ENCODE results near the gene ARFIP1.

ARFIP1 gene

DNA sequence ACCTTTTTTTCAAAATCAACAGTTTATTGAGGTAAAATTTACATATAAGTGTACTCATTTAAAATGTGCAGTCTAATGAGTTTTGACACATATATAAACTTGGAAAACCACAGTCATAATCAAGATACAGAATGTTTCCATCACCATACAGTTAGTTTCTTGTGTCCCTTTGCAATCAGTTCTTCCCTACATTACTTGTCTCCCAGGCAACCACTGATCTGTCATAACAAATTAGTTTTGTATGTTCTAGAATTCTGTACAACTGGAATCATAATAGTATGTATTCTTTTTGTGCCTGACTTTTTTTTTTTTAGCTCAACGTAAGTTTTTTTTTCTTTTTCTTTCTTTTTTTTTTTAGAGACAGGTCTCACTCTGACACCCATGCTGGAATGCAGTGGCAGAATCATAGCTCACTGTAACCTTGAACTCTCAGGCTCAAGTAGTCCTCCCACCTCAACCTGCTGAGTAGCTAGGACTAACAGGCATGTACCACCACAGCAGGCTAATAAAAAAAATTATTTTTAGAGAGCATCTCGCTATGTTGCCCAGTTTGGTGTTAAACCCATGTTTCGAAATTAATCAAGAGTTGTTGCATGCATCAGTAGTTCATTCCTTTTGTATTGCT is 26.9 kb downstream of the ARFIP1 start:
- H3K4me3 ChIP-seq (ENCODE audit: low read depth, low read length), result no peak overlapping the region
- TF ChIP-seq, protein P1, sequence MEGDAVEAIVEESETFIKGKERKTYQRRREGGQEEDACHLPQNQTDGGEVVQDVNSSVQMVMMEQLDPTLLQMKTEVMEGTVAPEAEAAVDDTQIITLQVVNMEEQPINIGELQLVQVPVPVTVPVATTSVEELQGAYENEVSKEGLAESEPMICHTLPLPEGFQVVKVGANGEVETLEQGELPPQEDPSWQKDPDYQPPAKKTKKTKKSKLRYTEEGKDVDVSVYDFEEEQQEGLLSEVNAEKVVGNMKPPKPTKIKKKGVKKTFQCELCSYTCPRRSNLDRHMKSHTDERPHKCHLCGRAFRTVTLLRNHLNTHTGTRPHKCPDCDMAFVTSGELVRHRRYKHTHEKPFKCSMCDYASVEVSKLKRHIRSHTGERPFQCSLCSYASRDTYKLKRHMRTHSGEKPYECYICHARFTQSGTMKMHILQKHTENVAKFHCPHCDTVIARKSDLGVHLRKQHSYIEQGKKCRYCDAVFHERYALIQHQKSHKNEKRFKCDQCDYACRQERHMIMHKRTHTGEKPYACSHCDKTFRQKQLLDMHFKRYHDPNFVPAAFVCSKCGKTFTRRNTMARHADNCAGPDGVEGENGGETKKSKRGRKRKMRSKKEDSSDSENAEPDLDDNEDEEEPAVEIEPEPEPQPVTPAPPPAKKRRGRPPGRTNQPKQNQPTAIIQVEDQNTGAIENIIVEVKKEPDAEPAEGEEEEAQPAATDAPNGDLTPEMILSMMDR (IDR thresholded peaks at IDR 0.05; ENCODE audit: low read depth, low read length), result no peak
- in situ Hi-C loops (cut with HindIII; ENCODE audit: low sequenced_read_pairs), result no loop called here
- DNase-seq (ENCODE audit: low read depth, low spot score), result no peak

DNA sequence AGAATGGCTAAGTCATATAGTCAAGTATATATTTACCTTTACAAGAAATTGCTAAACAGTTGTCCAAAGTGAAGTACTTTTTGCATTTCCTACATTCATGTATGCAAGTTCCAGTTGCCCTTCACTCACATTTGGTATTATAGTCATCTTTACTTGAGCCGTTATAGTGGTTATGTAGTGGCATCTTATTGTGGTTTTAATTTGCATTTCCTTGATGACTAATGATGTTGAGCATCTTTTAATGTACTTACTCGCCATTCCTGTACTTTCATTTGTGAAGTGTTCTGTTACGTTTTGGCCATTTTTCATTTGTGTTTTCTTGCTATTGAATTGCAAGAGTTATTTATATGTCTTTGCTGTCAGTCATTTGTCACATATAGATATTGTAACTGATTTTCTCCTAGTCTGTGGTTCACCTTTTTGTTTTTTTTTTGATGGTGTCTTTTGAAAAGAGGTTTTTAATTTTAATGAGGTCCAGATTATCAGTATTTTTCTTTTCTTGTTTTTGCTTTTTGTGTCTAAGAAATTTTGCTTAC is 27.6 kb downstream of the ARFIP1 start:
- in situ Hi-C loops (cut with HindIII; ENCODE audit: low sequenced_read_pairs), result no loop called here
- TF ChIP-seq, protein P1 (IDR thresholded peaks at IDR 0.05; ENCODE audit: low read depth, low read length), result no peak
- peak; percentile 71 for DNase-seq (ENCODE audit: low read depth, low spot score)
- H3K4me3 ChIP-seq (ENCODE audit: low read depth, low read length), result no peak overlapping the region

DNA sequence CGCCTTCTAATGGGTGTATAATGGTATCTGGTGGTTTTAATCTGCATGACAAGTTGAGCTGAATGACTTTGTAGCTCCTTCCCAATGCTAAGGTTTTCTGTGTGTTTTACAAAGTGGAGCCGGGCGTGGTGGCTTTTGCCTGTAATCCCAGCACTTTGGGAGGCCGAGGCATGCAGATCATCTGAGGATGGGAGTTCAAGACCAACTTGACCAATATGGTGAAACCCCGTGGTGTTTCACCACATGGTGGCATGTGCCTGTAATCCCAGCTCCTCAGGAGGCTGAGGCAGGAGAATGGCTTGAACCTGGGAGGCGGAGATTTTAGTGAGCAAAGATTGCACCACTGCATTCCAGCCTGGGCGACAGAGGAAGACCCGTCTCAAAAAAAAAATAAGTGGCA is 28.9 kb downstream of the ARFIP1 start:
- TF ChIP-seq, protein P1 (IDR thresholded peaks at IDR 0.05; ENCODE audit: low read depth, low read length), result no peak
- no peak for DNase-seq (ENCODE audit: low read depth, low spot score)
- in situ Hi-C loops (cut with HindIII; ENCODE audit: low sequenced_read_pairs), result no loop called here

DNA sequence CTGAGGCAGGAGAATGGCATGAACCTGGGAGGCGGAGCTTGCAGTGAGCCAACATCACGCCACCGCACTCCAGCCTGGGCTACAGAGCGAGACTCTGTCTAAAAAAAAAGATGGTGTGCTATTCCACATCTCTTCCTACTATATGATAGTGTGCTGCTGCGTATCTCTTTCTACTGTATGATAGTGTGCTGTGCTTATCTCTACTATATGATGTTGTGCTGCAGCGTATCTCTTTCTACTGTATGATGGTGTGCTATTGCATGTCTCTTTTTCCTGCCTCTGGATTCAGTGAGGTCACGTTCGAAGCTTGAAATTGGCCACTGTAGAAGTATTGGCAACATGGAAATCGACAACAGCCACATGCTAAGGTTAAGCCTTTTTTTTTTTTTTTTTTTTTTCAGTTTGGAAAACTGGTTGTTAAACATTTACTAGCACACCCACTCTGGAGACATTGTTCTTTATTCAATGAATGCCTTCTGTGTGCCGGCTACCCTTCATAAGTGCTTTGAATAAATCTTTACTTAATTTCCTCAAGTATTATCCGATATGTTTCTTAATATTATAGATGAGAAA is 31.0 kb downstream of the ARFIP1 start:
- no peak for DNase-seq (ENCODE audit: low read depth, low spot score)
- TF ChIP-seq, protein P1 (IDR thresholded peaks at IDR 0.05; ENCODE audit: low read depth, low read length), result no peak
- no peak overlapping the region for H3K4me3 ChIP-seq (ENCODE audit: low read depth, low read length)
- in situ Hi-C loops (cut with HindIII; ENCODE audit: low sequenced_read_pairs), result no loop called here

More for the DNA sequence above, 28.9 kb downstream of the ARFIP1 start:
- H3K4me3 ChIP-seq (ENCODE audit: low read depth, low read length), result no peak overlapping the region

DNA sequence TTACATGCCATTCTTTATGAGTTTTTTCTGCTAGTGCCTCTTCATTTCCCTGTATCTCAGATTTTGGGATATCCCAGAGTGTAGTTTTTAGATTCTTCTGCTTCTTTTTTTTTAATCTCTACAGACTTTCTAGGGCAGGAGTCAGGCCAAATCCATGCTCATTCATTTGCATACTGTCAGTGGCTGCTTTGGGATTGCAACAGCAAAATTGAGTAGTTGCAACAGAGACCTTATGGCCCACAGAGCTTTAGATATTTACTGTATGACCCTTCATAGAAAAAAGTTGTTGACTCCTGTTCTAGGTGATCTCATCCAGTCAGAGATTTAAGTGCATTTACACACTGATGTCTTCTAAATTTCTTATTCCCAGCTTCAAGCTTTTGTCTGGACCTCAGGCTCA is 35.3 kb downstream of the ARFIP1 start:
- in situ Hi-C loops (cut with HindIII; ENCODE audit: low sequenced_read_pairs), result no loop called here
- H3K4me3 ChIP-seq (ENCODE audit: low read depth, low read length), result no peak overlapping the region
- TF ChIP-seq, protein P1 (IDR thresholded peaks at IDR 0.05; ENCODE audit: low read depth, low read length), result no peak
- DNase-seq (ENCODE audit: low read depth, low spot score), result no peak

DNA sequence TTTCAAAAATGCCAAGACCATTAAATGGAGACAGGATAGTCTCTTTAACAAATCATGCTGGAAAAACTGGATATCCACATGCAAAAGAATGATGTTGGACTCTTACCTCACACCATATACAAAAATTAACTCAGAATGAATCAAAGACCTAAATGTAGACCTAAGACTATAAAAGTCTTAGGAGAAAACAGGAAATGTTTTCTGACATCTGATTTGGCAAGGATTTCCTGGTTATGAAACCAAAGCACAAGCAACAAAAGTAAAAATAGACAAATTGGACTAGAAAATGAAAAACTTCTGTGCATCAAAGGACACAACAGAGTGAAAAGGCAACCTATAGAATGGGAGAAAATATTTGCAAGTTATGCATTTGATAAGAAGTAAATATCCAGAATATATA is 37.6 kb downstream of the ARFIP1 start:
- H3K4me3 ChIP-seq (ENCODE audit: low read depth, low read length), result no peak overlapping the region
- in situ Hi-C loops (cut with HindIII; ENCODE audit: low sequenced_read_pairs), result no loop called here
- TF ChIP-seq, protein P1 (IDR thresholded peaks at IDR 0.05; ENCODE audit: low read depth, low read length), result no peak
- DNase-seq (ENCODE audit: low read depth, low spot score), result no peak
